NCI-H1930 (cell line): ENCODE results near the gene SMCR8.
"Not testable (repeated sequence)": the region's sequence is repeated elsewhere in the genome, so short reads cannot be mapped to it uniquely, and the experiment has no call there.

Experiments used
- DNase-seq, 2 experiments: peaks; one replicate each; lab custom pipeline; 2025; lab: John Stamatoyannopoulos, UW

Gene SMCR8

GRCh38 chr17:18361837-18362697 is 47.0 kb downstream of the SMCR8 start:
- DNase-seq: no peak

- DNase-seq: no peak
Measured at GRCh38 chr17:18362698-18363100, 47.6 kb downstream of the SMCR8 start.

GRCh38 chr17:18363101-18364049 is 48.3 kb downstream of the SMCR8 start, which contains the start of gene SHMT1:
TSS of gene SHMT1 (minus strand) at chr17:18363550. CDS start at chr17:18355981, 7,569 bp downstream.
- peak; percentile 83 to 91 for DNase-seq

GRCh38 chr17:18364166-18364565 is 49.1 kb downstream of the SMCR8 start:
- no peak for DNase-seq

DNA sequence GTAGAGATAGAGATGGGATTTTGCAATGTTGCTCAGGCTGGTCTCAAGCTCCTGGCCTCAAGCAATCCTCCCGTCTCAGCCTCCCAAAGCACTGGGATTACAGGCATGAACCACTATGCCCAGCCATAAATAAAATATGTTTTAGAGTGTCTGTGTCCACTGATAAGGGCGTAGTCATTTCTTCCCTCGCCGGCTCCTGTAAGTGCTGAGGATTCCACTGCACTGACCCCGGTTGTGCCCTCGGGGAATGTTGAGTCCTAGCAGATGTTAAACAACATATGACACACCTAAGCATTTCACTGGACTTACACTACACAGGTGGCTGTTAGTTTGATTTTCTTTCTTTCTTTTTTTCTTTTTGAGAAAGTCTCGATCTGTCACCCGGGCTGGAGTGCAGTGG is 53.9 kb downstream of the SMCR8 start:
- DNase-seq: no peak

DNA sequence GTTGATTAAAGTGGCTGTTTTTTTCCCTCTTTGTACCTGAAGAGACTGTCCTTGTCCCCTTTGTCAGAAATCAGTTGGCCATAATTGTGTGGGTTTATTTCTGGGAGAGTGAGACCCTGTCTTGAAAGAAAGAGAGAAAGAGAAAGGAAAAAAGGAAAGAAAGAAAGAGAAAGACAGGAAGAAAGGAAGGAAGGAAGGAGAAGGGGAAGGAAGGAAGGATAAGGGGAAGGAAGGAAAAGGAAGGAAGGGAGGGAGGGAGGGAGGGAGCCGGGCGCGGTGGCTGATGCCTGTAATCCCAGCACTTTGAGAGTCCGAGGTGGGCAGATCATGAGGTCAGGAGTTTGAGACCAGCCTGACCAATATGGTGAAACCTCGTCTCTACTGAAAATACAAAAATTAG is 55.7 kb downstream of the SMCR8 start:
- no peak for DNase-seq

DNA sequence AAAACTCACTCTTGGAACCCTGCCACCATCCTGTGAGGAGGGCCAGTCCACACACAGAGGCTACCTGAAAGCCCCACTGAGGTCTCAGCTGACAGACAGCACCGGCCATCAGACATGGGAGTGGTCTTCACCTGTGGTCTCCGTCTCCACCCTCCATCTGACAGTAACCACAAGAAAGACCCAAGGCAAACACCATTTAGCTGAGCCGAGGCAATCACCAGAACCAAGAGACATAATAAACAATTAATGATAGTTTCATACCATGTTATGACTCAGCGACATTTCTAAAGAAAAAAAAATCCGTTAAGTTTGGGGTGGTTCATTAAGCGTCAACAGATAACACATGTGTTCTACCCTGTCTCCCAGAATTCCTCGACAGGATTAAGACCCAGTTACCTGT is 56.4 kb downstream of the SMCR8 start:
- no peak for DNase-seq

GRCh38 chr17:18373181-18373580 is 58.1 kb downstream of the SMCR8 start:
- DNase-seq: not testable (repeated sequence)

GRCh38 chr17:18374216-18374615 is 59.1 kb downstream of the SMCR8 start:
- no peak for DNase-seq
